ENCODE results near the gene ATMIN. TPM values are rescaled to one million over a fixed set of nuclear protein-coding genes. Genes with fewer than 3 reads are reported as not detected.

ATMIN gene, protein sequence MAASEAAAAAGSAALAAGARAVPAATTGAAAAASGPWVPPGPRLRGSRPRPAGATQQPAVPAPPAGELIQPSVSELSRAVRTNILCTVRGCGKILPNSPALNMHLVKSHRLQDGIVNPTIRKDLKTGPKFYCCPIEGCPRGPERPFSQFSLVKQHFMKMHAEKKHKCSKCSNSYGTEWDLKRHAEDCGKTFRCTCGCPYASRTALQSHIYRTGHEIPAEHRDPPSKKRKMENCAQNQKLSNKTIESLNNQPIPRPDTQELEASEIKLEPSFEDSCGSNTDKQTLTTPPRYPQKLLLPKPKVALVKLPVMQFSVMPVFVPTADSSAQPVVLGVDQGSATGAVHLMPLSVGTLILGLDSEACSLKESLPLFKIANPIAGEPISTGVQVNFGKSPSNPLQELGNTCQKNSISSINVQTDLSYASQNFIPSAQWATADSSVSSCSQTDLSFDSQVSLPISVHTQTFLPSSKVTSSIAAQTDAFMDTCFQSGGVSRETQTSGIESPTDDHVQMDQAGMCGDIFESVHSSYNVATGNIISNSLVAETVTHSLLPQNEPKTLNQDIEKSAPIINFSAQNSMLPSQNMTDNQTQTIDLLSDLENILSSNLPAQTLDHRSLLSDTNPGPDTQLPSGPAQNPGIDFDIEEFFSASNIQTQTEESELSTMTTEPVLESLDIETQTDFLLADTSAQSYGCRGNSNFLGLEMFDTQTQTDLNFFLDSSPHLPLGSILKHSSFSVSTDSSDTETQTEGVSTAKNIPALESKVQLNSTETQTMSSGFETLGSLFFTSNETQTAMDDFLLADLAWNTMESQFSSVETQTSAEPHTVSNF
- 10 to 100 TPM; 29.8 to 51.0 (median 39.9) TPM for polyA plus RNA-seq (ENCODE audit: insufficient read depth in 1 of 5, insufficient read length in 5 of 5, low replicate concordance in 1 of 5)
- long read RNA-seq, donor 1, full-length matches to known transcripts = 24 of 24 reads
- long read RNA-seq, donor 1, partial matches to known transcripts = 0 of 24 reads
- long read RNA-seq, donor 1, other reads (novel, unspliced or antisense) = 0 of 24 reads
- long read RNA-seq, donor 2, full-length matches to known transcripts = 9 of 9 reads
- long read RNA-seq, donor 2, partial matches to known transcripts = 0 of 9 reads
- long read RNA-seq, donor 2, other reads (novel, unspliced or antisense) = 0 of 9 reads
- long read RNA-seq, donor 3, full-length matches to known transcripts = 10 of 99 reads
- long read RNA-seq, donor 3, partial matches to known transcripts = 0 of 99 reads
- long read RNA-seq, donor 3, other reads (novel, unspliced or antisense) = 89 of 99 reads
- long read RNA-seq, donor 4, full-length matches to known transcripts = 12 of 12 reads
- long read RNA-seq, donor 4, partial matches to known transcripts = 0 of 12 reads
- long read RNA-seq, donor 4, other reads (novel, unspliced or antisense) = 0 of 12 reads
- long read RNA-seq, donor 5, full-length matches to known transcripts = 26 of 26 reads
- long read RNA-seq, donor 5, partial matches to known transcripts = 0 of 26 reads
- long read RNA-seq, donor 5, other reads (novel, unspliced or antisense) = 0 of 26 reads
- long read RNA-seq, donor 6, full-length matches to known transcripts = 17 of 17 reads
- long read RNA-seq, donor 6, partial matches to known transcripts = 0 of 17 reads
- long read RNA-seq, donor 6, other reads (novel, unspliced or antisense) = 0 of 17 reads
- long read RNA-seq, donor 7, full-length matches to known transcripts = 30 of 36 reads
- long read RNA-seq, donor 7, partial matches to known transcripts = 6 of 36 reads
- long read RNA-seq, donor 7, other reads (novel, unspliced or antisense) = 0 of 36 reads
- long read RNA-seq, donor 8, full-length matches to known transcripts = 4 of 4 reads
- long read RNA-seq, donor 8, partial matches to known transcripts = 0 of 4 reads
- long read RNA-seq, donor 8, other reads (novel, unspliced or antisense) = 0 of 4 reads

- peak; percentile 81 to 85 for DNase-seq
These were observed at the start of gene ATMIN for GRCh38 chr16:81035398-81035974. ATMIN (plus strand) TSS chr16:81035842; CDS start chr16:81035871, 29 bp downstream.

DNA sequence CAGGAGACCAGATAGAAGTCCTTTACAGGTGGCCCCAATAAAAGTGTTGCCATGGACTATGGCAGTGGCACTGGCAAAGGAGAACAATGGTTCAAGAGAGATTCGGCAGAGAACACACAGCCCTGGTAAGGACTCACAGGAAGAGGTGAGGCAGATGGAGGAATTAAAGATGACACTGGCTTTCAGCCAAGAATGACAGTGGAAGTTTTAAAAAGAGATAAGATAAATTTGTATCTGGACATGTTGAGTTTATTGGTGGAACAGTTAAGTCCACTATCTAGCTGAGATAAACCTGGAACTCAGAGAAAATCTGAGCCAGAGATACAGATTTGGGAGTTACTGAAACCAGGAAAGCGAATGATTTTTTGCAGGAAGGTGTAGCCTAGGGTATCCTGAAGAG, 49.1 kb upstream of the ATMIN start:
- DNase-seq = no peak

DNA sequence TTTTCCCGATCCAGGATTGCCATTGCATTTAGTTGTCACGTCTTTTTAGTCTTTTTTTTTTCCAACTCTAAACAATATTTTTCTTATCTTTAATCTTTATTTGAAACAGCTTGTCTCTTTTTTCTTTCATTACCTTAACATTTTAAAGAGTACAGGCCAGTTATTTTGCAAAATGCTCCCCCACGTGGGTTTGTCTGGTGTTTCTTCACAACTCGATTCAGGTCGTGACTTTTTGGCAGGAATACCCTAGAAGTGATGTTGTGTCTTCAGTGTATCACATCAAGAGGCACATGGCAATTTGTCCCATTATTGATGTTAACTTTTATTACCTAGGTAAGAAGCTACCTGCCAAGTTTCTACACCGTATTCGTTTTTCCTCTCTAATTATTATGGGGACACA, 46.9 kb upstream of the ATMIN start:
- no peak for DNase-seq

GRCh38 chr16:80989801-80990200, 45.8 kb upstream of the ATMIN start:
- DNase-seq = no peak

DNA sequence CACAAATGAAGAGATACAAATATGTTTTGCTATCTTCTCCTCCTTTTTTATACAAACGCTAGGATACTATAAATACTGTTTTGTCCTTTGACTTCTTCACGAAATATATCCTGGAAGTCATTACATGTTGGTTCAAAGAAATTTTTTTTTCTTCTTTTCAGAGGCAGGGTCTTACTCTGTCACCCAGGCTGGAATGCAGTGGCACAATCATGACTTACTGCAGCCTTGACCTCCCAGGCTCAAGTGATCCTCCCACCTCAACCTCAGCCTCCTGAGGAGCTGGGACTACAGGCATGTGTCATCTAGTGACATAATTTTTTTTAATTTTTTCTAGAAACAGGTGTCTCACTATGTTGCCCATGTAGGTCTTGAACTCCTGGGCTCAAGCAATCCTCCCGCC, 45.1 kb upstream of the ATMIN start:
- no peak for DNase-seq

DNA sequence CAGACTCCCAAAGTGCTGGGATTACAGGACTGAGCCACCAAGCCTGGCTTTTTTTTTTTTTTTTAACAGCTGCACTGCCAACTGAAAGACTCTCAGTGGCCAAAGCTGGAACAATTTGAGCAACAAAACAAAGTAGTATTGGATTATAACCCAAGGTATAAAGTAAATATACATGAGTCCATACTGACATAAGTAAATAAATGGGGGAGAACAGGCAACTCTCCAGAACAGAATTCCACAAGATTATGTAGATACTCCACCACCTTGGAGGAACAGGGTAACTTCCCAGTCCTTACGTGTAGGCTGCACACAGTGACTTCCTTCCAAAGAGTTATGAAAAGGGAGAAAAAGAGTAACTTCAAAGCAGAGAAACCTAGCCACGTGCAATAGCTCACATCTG, 44.7 kb upstream of the ATMIN start:
- DNase-seq = no peak

GRCh38 chr16:80991792-80992430, 43.7 kb upstream of the ATMIN start:
- DNase-seq = no peak

DNA sequence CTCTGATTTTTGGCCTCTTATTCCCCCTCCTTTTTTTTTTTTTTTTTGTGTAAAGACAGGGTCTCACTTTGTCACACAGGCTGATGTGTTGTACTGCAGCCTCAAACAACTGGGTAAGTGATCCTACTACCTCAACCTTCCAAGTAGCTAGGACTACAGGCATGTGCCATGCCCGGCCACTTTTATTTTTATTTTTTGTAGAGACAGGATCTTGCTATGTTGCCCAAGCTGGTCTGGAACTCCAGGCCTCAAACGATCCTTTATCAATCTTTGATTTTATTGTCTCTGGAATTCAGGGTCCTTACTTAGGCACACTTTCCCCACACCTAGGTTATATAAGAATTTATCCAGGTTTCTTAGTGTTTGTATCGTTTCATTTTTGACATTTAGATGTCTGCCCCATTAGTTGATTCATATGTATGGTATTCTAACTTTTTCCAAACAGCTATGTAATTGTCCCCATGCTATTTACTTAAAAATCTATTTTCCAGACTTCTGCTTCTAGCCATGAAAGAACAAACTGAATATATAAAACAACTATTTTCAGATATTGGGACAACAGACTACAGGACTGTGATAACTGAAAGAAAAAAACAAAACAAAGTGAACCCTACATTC, 42.9 kb upstream of the ATMIN start:
- no peak for DNase-seq

DNA sequence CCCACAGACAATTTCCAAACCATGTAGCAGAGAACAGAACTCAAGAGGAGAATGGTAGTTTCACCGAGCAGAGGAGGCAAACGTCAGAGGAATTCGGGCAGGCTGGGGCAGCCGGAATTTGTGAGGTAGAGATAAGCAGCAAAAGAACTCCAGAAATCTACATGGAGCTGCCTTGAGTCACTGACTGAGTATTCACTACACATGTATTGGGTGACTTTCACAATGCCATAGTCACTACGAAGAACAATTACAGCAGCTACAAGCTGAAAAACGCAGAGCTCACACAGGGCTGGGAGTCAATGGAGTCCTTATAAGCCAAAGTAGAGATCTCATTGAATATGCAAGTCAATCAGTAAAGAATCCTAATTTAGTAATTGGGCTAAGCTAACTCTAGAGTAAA, 42.3 kb upstream of the ATMIN start:
- no peak for DNase-seq

- DNase-seq = no peak
These were observed 41.8 kb upstream of the ATMIN start for GRCh38 chr16:80993834-80994233.

DNA sequence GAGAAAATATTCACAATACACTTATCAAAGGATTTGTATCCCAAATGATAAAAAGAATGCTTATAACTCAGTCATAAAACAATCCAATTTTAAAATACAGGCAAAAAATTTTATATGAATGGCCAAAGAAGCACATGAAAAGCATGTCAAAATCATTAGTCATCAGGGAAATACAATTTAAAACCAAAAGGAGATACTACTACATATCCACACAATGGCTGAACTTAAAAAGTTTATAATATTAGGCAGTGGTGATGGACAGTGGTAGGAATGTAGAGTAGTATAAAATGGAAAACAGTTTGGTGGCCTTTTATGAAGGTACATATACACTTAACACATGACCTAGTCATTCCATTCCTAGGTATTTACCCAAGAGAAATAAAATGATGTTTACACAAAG, 41.2 kb upstream of the ATMIN start:
- no peak for DNase-seq

DNA sequence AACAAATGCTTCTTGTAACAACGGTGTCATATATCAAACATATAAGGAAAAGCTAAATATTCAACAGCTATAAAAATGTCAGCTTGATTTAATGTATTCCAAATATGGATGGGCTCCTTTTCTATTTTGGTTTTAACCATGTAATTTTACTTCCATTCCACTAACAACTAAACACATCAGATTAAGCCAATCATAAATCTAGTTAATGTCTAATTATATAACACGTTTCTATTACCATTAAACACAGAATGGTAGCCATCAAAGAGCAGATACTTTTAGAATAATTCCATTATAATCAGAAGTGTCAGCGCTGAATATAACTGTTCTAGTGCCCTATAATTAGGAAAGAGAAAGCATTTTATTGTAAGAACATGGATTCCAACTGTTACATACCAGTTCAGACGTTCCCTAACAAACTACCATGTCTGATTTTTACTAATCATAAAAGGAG, 38.9 kb upstream of the ATMIN start:
- no peak for DNase-seq

DNA sequence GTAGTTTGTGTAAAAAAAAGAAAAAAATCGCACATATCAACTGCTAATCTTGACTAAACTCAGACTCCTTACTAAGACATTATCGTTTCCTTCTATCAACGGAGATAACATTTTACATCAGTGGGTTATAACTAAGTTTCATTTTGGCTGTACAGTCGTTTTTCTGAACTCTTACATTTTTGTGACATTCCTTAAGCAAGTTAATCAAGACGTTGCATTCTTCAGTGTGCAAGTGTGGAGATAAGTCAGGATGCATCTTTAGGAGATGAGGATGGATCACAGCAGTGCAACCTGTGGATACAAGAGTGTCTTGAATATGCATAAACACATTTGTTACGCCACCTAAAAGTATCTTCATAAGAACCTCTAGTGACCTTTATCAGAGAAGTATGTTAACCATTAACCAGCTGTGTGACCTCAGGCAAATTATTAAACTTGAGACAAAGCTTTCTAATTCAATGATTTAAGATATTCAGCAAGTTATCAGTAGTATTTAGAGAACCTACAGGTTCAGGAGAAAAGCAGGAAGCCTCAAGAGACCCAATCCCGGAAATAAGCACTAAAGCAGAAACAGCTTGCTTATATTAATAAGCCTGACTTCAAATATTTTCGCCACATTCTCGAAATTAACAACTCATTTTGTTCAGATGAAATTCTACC, 38.4 kb upstream of the ATMIN start:
- no peak for DNase-seq

DNA sequence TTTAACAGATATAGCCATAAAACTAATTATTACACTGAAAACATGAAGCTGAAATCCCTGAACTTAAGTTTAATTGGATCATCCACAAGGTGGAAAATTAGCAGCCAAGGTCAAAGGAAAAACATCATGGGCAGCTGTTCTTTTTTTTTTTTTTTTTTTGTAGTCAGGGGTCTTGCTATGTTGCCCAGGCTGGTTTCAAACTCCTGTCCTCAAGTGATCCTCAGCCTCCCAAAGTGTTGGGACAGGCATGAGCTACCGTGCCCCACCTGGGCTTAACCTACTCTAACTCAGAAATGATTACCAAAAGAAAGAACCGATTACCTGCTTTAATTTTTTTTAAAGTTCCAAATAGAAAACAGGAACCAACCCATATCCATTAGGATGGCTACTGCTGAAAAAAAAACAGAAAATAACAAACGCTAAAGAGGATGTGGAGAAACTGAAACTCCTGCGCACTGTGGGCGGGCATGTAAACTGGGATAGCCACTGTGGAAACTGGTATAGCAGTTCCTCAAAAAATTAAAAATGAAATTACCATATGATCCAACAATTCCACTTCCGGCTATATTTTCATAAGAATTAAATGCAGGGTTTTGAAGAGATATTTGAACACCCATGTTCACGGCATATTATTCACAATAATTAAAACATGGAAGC, 37.5 kb upstream of the ATMIN start:
- no peak for DNase-seq

DNA sequence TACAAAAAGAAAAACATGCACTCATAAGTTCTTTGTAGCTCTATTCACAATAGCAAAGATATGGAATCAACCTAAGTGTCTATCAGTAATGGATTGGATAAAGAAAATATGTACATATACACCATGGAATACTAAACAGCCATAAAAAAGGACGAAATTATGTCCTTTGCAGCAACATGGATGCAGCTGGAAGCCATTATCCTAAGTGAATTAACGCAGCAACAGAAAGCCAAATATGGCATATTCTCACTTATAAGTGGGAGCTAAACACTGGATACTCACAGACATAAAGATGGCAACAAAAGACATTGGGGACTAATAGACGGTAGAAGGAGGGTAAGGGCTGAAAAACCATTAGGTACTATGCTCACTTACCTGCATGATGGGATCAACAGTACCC, 34.8 kb upstream of the ATMIN start:
- DNase-seq = no peak

GRCh38 chr16:81001330-81001729, 34.3 kb upstream of the ATMIN start:
- DNase-seq = no peak

DNA sequence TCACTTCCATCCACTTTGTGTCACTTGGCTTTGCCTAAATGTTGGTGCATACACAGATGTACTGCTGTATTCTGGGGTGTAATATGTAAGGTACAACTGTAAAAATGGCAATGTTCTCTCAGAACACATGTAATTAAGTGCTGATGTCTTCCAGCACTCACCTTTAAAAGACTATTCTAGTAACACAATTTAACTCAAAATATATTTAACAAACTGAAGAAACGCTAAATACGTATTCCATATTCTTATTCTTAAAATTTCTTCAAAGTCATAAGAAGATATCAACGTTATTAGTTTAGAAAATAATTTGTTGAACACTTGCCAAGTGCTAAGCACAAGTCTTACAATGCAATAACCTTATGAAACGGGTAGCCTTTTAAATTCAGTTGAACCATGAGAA, 32.6 kb upstream of the ATMIN start:
- DNase-seq = no peak
